OCI-LY7 (cell line): ENCODE measurements around the gene TMEM115. TPM values are rescaled to one million over a fixed set of nuclear protein-coding genes. Genes with fewer than 3 reads are reported as not detected.
A peak's percentile ranks its signal among the peaks of the same experiment; 100 is the strongest.

Source experiments
- BruUV-seq: library from RNA; stranded (reverse); fragments of 400-500 nt; replicated peaks from 2 replicates; lab custom pipeline; 2021; lab: Mats Ljungman, UMichigan
- CTCF ChIA-PET: fragments of 300-600 bp; sonication (Branson Sonifier 250); formaldehyde crosslinking; loops from one replicate; lab custom pipeline; 2022; ENCODE audit warnings: antibody characterized with exemption; ENCODE audit not compliant: unreplicated experiment; lab: Charles Lee
- POLR2A ChIA-PET: fragments of 300-600 bp; sonication (Branson Sonifier 250); formaldehyde crosslinking; loops from one replicate; lab custom pipeline; 2022; ENCODE audit warnings: antibody characterized with exemption; lab: Charles Lee
- DNase-seq: peaks from one replicate; pipeline ENCODE4 v3.0.0-alpha.2; 2015; ENCODE audit warnings: low spot score
- H2AFZ ChIP-seq: fragments of 200-600 bp; sonication (generic), shearing (Covaris generic); 2 replicates; pipeline ENCODE4 v1.6.1; 2014; ENCODE audit warnings: mild to moderate bottlenecking, antibody characterized with exemption, low read length, moderate library complexity
- H3K27ac ChIP-seq: fragments of 200-600 bp; sonication (generic); 2 replicates; pipeline ENCODE4 v1.5.1; 2014; ENCODE audit warnings: mixed run types, low read depth, mild to moderate bottlenecking, moderate library complexity, low read length, inconsistent platforms; ENCODE audit not compliant: poor library complexity, severe bottlenecking
- H3K36me3 ChIP-seq: fragments of 200-600 bp; sonication (generic); 2 replicates; pipeline ENCODE4 v1.6.1; 2014; ENCODE audit warnings: mild to moderate bottlenecking, antibody characterized with exemption, low read length, moderate library complexity, mixed read lengths; ENCODE audit not compliant: insufficient read depth
- H3K4me1 ChIP-seq: fragments of 200-600 bp; sonication (generic); 2 replicates; pipeline ENCODE4 v1.5.1; 2014; ENCODE audit warnings: mild to moderate bottlenecking, low read length; ENCODE audit not compliant: insufficient read depth, poor library complexity, severe bottlenecking
- H3K4me2 ChIP-seq: fragments of 200-600 bp; sonication (generic); 2 replicates; pipeline ENCODE4 v1.6.1; 2014; ENCODE audit warnings: mild to moderate bottlenecking, low read length
- H3K4me3 ChIP-seq: fragments of 200-600 bp; sonication (generic); 2 replicates; pipeline ENCODE4 v1.5.1; 2014; ENCODE audit warnings: mild to moderate bottlenecking, low read depth, low read length; ENCODE audit not compliant: poor library complexity, severe bottlenecking
- H3K79me2 ChIP-seq: fragments of 200-600 bp; sonication (generic); 2 replicates; pipeline ENCODE4 v1.6.1; 2016; ENCODE audit warnings: low read depth, mild to moderate bottlenecking, low read length, moderate library complexity, mixed read lengths; ENCODE audit not compliant: insufficient read depth
- H3K9me2 ChIP-seq: fragments of 200-600 bp; sonication (generic); 2 replicates; pipeline ENCODE4 v1.6.1; 2016; ENCODE audit warnings: mild to moderate bottlenecking, low read length, mixed read lengths; ENCODE audit not compliant: insufficient read depth
- H3K9me3 ChIP-seq: fragments of 200-600 bp; sonication (generic); 2 replicates; pipeline ENCODE4 v1.6.1; 2014; ENCODE audit warnings: mild to moderate bottlenecking, mixed run types, low read length, mixed read lengths
- H4K20me1 ChIP-seq: fragments of 200-600 bp; sonication (generic); 2 replicates; pipeline ENCODE4 v1.6.1; 2014; ENCODE audit warnings: mild to moderate bottlenecking, antibody characterized with exemption, low read length, moderate library complexity, mixed read lengths; ENCODE audit not compliant: insufficient read depth
- CTCF ChIP-seq: fragments of 200-600 bp; sonication (generic); conservative IDR thresholded peaks from 2 replicates; pipeline ENCODE4 v1.5.1; 2014; ENCODE audit warnings: mild to moderate bottlenecking, antibody characterized with exemption, low read length, moderate library complexity, mixed read lengths
- EZH2phosphoT487 ChIP-seq: fragments of 200-600 bp; sonication (generic); IDR thresholded peaks from 2 replicates; pipeline ENCODE4 v1.6.1; 2018; ENCODE audit warnings: low read depth, borderline replicate concordance, mild to moderate bottlenecking, mixed run types, antibody characterized with exemption, low read length, moderate library complexity, mixed read lengths
- intact Hi-C: fragments of 100-400 bp; cut with micrococcal nuclease; formaldehyde crosslinking; loops from one replicate; pipeline ENCODE4 v1.10.0; 2022; ENCODE audit not compliant: unreplicated experiment
- total RNA-seq, 2 experiments: library from RNA; depleted of rRNA in 1 of 2; stranded (reverse); fragments of >200 nt in 1 of 2; shearing (Covaris generic) in 1 of 2; gene quantifications; 2 replicates each; pipeline ENCODE4 v1.2.3, GENCODE V29; 2014 to 2022

The TMEM115 gene
- total RNA-seq, 2 experiments from 2014 or later = 16.2 to 18.9 TPM

- Histone ChIP-seq H3K4me1 (peaks cover 32% of the 10 kb centered on the region), H3K36me3 (peaks cover 9% of the 10 kb centered on the region; the same call in 1 of the 2 replicates), H3K9me3 (no peaks in the 10 kb centered on the region), H3K9me2 (no peaks in the 10 kb centered on the region), H3K4me3 (peak overlapping the region; percentile 47), H4K20me1 (no peaks in the 10 kb centered on the region), H3K27ac (no peak overlapping the region), H3K79me2 (peaks cover 7% of the 10 kb centered on the region; the same call in 1 of the 2 replicates), H2AFZ (no peak overlapping the region), H3K4me2 (peak overlapping the region; percentile 73)
- intact Hi-C loops = no loop called here
- BruUV-seq = no TSS peak
- DNase-seq = no peak
- POLR2A ChIA-PET = interaction anchor here (0.6 kb wide), 1 partner anchor 337 kb away, joined by 3 read pairs; no protein-coding TSS in a partner anchor
- TF ChIP-seq EZH2phosphoT487 = no peak
- TF ChIP-seq CTCF = no peak
- CTCF ChIA-PET = no interaction called here
Observed at GRCh38 chr3:50345008-50345407, 14.3 kb downstream of the TMEM115 start.

- no peak for DNase-seq
- H3K4me1 ChIP-seq = peaks cover 42% of the 10 kb centered on the region
- no peak overlapping the region for H2AFZ ChIP-seq
- TF ChIP-seq CTCF (no peak), EZH2phosphoT487 (no peak)
- POLR2A ChIA-PET = no interaction called here
- H4K20me1 ChIP-seq = no peaks in the 10 kb centered on the region
- CTCF ChIA-PET = no interaction called here
- no TSS peak for BruUV-seq
- H3K79me2 ChIP-seq = peaks cover 5% of the 10 kb centered on the region; the same call in 1 of the 2 replicates
- H3K36me3 ChIP-seq = peaks cover 4% of the 10 kb centered on the region; the same call in 1 of the 2 replicates
- H3K4me2 ChIP-seq = no peak overlapping the region
- no peak overlapping the region for H3K27ac ChIP-seq
- H3K9me3 ChIP-seq = no peaks in the 10 kb centered on the region
- no peaks in the 10 kb centered on the region for H3K9me2 ChIP-seq
- H3K4me3 ChIP-seq = no peak overlapping the region
- intact Hi-C loops = no loop called here
Observed at GRCh38 chr3:50342813-50343633, 16.3 kb downstream of the TMEM115 start.
